RKO (cell line): ENCODE measurements around the gene DNM3.

Source experiments
- DNase-seq: peaks from one replicate; pipeline ENCODE4 v3.0.0-alpha.2; 2016; ENCODE audit warnings: low spot score

DNM3 gene

DNA sequence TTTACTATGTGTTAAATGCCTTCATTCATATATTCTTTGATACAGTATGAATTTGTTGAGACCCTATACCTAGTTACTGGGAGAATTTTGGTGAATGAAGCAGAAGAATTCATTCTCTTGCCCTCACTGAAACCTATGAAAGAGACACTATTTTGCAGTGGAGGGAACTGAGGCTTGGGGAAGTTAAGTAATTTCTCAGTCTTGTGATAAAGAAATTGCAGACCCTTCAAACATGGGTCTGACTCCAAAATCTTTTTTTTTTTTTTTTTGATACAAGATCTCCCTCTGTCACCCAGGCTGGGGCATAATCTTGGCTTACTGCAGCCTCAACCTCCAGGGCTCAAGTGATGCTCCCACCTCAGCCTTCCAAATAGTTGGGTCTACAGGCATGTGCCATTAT, 132.1 kb downstream of the DNM3 start:
- no peak for DNase-seq

DNA sequence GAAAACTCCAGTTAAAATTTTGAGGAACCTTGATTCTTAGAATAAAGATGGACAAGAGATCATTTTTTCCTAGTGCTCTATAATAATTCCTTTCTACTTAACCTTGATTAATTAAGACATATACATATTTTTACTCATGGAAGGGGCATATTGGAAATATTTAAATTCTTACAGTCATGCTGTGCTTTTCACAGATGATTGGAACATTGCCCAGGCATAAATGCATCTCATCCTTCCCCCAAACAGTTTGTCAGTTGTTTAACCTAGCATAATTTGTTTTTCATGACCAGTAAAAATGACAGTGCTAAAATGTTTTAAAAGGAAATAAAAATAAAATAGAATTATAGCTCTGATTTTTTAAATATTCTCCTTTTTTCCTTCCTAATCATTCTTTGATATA, 140.0 kb downstream of the DNM3 start:
- no peak for DNase-seq

DNA sequence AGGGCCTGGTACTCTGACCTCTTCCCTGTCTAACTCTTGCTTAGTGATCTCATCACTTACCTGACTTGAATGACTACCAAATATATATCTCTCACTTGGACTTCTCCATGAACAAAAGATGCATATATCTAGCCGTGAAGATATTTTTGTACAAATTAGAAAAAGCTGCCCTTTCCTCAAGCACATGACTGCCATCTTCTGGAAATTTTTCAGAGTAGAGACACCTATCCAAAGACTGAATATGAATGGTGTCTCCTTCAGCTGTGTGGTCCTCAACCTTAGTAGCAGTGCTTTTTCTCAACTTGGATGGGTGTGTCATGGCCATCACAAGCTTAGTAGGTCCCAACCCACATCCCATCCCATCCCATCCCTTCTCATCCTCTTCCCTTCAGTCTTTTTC, 142.3 kb downstream of the DNM3 start:
- DNase-seq: peak; percentile 8

DNA sequence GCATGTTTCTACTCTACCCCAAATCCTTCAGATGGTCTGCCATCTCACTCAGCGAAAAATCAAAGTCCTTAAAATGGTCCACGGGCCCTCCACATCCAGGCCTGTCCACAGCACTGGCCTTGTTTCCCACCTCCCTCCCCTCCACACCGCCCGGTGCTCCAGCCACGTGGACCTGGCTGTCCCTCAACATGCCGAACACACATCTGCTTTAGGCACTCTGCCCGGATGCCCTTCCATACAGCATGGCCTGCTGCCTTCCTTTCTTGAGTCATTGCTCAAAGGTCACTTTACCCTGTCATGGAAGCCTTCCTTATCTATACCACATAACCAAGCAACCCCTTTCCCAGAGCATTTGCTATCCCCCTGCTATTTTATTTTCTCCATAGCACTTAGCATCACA, 143.0 kb downstream of the DNM3 start:
- no peak for DNase-seq

DNA sequence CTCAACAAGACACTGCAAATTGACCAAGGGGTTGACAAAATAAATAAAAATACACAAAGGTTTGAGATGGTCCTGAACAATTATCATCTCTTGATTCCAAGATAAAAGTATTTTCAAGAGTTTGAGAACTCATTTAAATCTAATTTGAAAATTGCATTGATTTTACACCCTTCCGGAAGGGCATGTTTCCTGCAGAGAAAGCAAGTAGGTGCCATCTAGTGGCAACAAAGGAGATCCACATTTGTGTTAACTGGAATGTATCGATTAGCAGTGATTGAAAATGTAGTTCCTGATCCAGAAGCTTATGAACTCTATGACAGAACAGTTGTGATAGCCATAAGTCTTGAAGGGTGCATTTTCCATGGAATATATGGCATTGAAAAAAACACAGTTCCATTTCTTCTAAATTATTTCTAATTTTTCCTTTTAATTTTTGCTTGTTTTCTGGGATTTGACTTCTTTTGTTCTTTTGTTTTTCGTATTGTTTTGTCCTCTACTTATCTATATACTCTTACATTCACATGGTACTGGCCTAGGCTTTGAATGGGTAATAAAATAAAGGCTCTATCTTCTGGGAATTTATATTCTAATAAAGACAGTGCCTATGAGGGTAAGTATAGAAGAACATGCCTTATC, 143.7 kb downstream of the DNM3 start:
- peak; percentile 63 for DNase-seq

DNA sequence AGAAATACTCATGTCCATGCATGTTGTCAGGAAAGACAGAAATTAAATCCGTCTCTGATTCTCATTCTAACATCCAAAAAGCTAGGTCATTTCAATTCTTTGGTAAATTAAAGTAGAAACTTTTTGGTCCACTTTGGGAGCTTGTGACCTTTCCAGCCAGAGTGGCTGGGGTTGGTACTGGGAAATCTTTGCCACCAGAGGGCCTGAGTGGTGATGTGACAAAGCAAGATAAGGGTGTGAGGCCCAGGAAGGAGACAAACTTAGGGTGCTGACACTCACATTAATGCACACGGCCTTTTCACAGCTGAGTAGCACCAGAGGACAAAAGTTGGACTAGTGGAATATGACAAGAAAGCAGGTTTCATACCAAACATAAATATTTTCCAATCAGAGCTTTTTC, 144.3 kb downstream of the DNM3 start:
- DNase-seq: peak; percentile 32

DNA sequence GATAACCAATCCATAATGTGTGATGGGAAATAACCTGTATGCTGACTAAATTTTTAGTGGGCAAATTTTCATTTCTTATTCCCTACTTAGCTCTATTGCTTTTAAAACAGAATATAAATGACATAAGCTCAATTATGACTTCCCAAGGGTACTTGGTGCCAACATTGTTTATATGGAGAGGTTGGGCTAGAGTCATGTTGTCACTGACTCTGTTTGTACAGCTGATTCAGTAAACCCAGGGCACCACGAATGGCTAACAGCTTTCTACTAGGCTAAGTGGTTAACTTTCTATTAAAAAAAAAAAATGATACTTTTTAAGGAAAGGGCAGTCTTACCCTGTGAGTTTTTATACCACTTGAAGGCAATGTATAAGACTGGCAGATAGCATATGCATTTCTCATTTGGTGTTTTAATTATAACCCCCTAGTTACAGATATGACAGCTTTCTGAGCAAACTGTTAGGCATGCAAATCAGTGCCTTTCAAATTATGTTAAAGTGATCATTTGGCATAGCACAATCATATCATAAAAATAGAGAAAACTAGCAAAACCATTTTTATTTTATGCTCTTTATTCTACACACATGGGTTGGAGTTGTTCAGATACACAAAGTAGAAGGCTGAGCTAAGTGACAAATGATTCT, 147.1 kb downstream of the DNM3 start:
- DNase-seq: no peak

DNA sequence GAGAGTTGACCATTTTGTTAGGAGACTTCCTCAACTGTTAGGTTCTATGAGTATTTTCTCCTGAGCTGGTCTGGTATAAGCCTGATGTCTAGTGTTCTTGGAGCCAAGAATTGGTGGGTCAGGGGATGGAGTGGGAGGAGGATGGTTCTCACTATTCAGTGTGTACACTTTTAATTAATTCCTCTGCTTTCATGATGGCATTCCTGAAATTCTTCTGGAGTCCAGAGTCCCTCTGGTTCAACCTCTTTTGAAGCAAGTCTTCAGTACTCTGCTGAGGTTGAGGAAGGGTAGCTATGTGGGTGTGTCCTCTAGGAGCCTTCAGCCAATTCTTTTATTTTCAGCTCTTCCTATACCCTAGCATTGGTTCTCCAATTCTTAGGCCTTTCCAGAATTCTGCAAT, 149.1 kb downstream of the DNM3 start:
- DNase-seq: no peak

DNA sequence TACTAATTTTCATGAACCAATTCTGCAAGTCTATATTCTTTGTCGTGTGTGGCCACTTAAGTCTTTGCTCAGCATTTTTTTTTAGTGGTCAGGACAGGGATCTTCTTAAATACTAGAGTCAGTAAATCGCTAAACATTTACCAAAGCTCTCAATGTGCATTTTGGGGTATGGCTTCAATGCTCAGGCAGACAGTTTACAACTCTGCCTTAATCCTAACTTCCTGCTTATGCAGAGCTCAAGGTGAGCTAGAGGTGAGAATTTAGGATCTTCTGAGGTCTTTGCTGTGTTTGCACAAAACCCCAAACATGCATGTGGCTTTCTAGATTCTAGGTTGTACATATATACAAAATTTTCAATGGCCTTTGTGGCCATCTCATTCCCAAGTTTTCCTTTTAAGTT, 153.0 kb downstream of the DNM3 start:
- no peak for DNase-seq

DNA sequence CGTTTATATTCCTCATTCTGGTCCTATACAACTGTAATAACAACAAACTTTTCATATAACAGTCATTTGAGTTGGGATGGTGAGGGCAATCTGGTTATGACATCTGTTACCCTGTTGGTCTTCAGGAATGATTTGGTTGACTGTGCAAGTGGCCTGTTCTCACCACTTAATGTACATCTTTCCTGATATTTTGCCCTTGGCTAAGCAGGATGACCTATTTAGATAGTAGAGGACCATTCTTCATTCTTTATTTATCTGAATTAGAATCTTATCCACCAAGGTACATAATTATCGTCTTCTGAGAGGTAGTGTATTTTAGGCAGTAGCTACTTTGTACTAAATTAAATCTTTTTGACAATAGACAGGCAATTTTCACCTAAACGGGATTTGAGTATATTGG, 154.3 kb downstream of the DNM3 start:
- no peak for DNase-seq

DNA sequence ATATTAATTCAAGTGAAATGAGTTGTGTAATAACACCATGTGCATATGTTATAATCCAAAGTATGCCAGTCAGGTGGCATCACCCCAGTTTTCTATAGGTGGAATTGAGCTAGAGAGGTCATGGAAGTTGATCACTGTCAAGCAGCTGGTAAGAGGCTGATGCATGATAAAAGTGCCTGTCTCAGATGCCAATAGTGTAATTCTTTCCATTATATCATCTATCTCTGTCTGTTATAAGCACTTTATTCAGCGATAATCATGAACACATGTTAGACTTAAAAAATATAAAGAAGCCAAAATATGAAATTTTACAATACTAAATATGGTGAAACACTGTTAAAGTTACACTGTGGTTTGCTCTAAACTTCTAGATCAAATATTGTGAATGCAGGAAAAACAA, 156.6 kb downstream of the DNM3 start:
- no peak for DNase-seq

DNA sequence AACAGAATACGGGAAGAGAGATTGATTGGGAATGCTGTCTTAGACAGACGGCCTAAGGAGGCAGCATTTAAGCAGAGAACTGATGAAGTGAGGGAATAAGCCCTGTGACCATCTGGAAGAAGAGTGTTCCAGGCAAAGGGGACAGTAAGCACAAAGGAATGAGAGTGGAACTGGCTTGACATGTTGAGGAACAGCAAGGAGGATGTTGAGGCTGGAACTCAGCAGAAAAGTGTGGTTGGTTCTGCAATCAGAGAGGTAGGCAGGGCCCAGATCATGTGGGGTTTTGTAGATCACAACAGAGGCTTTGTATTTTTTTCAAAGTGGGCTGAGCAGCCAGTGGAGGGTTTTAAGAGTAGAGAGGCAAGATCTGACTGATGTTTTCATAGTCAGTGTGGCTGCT, 157.4 kb downstream of the DNM3 start:
- no peak for DNase-seq

DNA sequence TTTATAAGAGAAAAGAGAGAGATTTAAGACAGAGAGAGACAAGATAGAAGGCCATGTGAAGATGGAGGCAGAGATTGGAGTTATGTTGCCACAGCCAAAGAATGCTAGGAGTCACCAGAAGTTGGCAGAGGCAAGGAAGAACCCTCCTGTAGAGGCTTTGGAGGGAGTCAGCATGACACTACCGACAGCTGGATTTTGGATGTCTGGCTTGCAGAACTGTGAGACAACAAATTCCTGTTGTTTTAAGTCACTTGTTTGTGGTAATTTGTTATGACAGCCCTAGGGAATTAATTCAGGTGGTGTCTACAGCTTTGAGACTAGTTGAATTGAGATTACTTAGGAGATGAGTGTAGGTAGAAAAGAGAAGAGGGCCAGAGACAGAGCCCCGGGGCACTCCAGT, 158.5 kb downstream of the DNM3 start:
- peak; percentile 7 for DNase-seq

DNA sequence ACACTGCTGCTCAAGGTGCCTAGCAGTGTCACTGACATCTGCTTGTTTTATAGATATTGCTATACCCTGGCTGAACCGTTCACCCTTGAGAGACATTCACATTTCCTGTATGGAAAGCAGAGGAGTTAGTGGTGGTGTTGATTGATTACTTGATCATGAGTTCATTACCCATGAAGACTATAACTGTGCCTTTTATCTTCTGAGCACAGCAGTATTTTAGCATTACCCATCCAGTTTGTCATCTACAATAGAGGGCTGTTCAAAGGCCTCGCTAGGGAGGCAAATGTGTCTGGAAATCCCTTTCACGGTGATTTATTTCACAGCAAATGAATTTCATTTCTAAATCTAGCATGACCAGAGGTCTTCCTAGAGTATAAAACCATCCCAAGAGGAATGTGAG, 160.0 kb downstream of the DNM3 start:
- no peak for DNase-seq

DNA sequence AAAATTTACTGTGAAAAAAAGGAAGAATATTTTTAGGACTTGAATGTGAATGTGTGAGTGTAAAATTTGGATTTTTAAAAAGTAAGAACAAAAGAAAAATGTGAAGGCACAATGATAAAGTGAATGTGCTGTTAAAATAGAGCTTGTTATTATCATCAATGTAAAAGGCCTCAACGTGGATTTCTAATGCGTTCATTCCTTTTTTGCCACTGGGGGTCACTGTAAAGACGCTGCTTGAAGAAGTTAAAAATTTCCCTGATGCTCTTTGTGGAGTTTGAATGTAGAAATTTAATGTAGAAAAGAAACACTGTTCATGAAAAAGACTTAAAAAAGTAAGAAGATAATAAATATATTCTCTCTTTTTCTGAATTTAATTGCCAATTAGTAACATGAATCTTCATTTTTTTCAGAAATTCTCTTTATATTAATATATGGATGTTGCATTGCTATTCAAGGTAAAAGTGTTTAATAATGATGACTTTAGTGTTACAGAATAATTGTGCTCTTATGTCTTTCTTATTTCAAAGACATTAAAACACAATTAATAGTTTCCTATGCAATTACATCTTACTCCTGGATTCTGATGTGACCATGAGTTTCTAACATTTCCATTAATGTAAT, 161.5 kb downstream of the DNM3 start:
- peak; percentile 61 for DNase-seq

DNA sequence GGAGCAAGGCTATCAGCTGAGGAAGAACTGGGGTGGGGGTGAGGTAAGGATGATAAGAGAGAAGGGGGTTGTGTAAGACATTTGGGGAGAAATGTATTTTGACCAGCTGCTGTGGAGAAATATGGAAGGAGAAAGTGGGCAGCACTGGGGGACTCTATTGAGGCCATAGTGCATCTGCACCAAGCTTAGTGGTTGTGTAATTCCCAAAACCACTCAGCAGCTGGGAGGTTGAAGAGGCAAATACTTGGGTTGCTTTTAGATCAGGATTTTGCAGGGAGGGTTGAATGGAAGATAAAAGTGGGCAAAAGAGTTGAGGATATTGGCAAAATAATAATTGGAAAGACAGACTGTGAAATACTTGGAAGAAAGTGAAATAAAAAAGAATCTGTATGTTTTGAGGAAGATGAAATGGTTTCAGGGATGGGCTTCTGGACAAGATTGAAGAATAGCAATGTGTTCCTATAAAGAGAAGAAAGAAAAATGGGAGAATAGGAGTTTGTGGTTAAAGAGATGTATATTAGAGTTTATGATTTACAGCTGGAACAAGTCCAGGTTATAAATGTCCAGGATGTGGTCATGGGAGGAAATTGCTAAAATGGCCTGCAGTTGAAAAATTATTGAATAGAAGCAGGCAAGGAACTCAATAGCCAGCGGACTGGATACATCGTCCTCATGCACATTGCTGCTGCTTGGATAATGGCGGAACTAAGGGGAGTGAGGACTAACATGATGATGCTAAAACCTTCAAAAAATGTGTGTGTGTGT, 162.7 kb downstream of the DNM3 start:
- DNase-seq: no peak

DNA sequence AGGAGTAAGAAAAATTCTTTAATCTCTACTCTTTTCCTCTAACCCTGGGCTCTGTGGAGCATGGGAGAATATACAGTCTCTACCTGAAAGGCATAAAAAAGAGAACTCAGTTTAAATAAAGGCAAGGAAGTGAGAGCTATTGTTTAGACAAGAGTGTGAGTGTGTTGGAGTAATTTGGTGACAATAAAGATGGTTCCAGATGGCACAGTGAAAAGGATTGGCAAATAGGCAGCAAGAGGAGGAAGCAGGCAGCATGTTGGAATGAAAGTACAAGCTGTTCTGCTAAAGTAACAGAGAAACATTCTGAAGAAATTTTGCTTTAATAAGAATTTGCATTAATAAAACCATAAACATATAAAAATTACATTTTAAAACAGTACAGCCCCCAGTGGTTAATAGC, 163.4 kb downstream of the DNM3 start:
- DNase-seq: no peak

DNA sequence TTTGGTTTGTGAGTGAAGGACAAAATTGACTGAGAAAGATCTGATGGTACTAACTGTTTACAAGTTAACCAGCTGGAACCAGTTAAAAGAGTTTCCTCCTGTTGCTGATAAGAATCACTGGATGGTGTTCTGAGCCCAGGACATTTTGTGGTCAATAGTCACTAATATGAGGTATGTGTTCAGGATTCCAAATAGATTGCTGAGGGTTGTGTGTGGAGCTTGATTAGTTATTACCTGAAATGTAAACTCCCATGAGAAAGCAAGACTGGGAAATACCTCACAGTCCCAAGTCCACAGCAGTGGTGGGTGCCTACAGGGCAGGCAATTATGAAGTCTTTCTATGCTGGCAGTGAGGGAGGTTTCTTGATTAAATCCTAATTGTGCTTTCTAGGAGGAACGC, 164.6 kb downstream of the DNM3 start:
- no peak for DNase-seq

DNA sequence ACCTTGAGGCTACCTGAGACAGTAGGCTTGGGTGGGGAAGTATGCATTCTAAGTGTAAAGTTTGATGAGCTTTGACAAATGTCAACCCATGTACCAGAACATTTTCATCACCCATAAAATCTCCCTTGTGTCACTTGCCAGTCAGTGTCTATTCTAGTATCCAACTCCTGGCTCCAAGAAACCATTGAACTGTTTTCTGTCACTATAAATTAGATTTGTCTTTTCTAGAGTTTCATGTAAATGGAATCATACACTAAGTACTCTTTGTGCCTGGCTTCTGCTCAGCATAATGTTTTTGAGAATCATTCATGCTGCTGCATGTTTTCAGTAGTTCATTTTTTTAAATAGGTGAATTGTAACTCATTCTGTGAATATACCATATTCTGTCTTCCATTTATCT, 165.4 kb downstream of the DNM3 start:
- DNase-seq: no peak

DNA sequence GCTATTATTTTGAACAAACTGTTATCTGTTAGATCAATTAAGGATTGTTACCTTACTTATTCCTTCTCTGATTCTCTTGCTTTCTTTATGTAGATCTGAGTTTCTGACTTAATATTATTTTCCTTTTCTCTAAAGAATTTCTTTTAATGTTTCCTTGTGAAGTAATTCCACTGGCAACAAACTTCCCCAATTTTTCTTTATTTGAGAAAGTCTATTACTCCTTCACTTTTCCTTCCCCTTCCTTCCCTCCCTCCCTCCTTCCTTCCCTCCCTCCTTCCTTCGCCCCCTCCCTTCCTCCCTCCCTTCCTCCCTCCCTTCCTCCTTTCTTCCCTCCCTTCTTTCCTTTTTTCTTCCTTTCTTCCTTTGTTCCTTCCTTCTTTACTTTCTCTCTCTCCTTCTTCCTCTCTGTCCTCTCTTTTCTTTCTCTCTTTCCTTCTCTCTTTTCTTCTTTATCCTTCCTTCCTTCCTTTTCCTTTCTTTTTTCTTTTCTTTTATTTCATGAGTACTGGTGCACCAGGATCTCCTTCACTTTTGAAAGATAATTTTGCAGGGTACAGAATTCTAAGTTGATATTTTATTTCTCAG, 177.5 kb downstream of the DNM3 start:
- no peak for DNase-seq

DNA sequence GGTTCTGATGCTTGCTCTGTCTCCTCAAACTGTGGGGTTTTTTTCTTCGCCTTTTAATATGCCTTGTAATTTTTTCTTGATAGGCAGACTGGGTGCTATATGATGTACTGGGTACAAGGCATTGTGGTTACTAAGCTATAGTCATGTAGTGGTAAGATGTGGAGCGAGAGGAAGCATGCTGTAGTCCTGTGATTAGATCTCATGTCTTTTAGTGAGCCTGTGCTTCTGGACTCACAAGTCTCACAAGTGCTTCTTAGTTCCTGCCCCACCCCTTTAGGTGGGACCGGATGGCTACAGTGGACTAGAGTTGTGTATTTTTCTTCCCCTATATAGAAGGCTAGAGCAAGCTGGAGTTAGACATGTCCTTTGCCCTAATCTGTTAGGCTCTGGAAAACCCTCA, 178.7 kb downstream of the DNM3 start:
- no peak for DNase-seq

DNA sequence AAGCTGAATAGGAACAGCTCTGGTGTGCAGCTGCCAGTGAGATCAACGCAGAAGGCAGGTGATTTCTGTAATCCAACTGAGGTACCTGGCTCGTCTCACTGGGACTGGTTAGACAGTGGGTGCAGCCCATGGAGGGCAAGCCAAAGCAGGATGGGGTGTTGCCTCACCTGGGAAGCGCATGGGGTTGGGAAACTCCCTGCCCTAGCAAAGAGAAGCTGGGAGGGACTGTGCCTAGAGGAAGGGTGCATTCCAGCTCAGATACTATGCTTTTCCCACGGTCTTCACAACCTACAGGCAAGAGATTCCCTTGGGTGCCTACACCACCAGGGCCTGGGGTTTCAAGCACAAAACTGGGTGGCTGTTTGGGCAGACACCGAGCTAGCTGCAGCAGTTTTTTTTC, 183.2 kb downstream of the DNM3 start:
- no peak for DNase-seq
